Right lobe of liver (tissue), 4 donors: ENCODE results near the gene JAZF1.

Experiments
- POLR2A ChIP-seq: fragments of 450-650 bp; IDR thresholded peaks from one replicate; pipeline ENCODE4 v1.6.1; 2017; ENCODE audit warnings: antibody characterized with exemption, mild to moderate bottlenecking
- TF ChIP-seq, protein P1 (sequence below), 4 donors: fragments of 200-600 bp in 3 of 4; fragments of 450-650 bp in 1 of 4; IDR thresholded peaks; one replicate each; pipeline versions ENCODE4 v1.5.1 to v1.8.0; 2016 to 2022; ENCODE audit warnings: antibody characterized with exemption in 4 of 4, mild to moderate bottlenecking in 2 of 4
- donor health status: DM: no; HTN: no; CAD: no.
- donor health status: DM: no; HTN: no; CAD: no.
- donor health status: DM: no; HTN: yes; CAD: no.

GRCh38 chr7:27897441-27897847, 283.2 kb downstream of the JAZF1 start:
- TF ChIP-seq, protein P1, sequence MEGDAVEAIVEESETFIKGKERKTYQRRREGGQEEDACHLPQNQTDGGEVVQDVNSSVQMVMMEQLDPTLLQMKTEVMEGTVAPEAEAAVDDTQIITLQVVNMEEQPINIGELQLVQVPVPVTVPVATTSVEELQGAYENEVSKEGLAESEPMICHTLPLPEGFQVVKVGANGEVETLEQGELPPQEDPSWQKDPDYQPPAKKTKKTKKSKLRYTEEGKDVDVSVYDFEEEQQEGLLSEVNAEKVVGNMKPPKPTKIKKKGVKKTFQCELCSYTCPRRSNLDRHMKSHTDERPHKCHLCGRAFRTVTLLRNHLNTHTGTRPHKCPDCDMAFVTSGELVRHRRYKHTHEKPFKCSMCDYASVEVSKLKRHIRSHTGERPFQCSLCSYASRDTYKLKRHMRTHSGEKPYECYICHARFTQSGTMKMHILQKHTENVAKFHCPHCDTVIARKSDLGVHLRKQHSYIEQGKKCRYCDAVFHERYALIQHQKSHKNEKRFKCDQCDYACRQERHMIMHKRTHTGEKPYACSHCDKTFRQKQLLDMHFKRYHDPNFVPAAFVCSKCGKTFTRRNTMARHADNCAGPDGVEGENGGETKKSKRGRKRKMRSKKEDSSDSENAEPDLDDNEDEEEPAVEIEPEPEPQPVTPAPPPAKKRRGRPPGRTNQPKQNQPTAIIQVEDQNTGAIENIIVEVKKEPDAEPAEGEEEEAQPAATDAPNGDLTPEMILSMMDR (IDR thresholded peaks at IDR 0.05): no peak
- no peak for TF ChIP-seq POLR2A
